Measurements from ENCODE around the gene XKR7.
A peak's percentile ranks its signal among the peaks of the same experiment; 100 is the strongest.

Gene XKR7

GRCh38 chr20:31981784-31982183 is 13.8 kb downstream of the XKR7 start:
- no peak for DNase-seq

- DNase-seq: no peak
Observed at GRCh38 chr20:31984981-31985471, 17.1 kb downstream of the XKR7 start.

- no peak for DNase-seq
Observed at GRCh38 chr20:31987744-31988143, 19.8 kb downstream of the XKR7 start.

- DNase-seq: no peak
Observed at GRCh38 chr20:31988430-31989015, 20.6 kb downstream of the XKR7 start.

GRCh38 chr20:31989030-31989645 is 21.2 kb downstream of the XKR7 start:
- DNase-seq: no peak

GRCh38 chr20:31990641-31991338 is 22.8 kb downstream of the XKR7 start:
- DNase-seq: no peak

GRCh38 chr20:31991339-31991705 is 23.4 kb downstream of the XKR7 start:
- no peak for DNase-seq

- no peak for DNase-seq
Observed at GRCh38 chr20:31992086-31992485, 24.1 kb downstream of the XKR7 start.

- DNase-seq: no peak
Observed at GRCh38 chr20:31996996-31997395, 29.0 kb downstream of the XKR7 start.

- DNase-seq: no peak
Observed at GRCh38 chr20:31998246-31998645, 30.3 kb downstream of the XKR7 start.

- DNase-seq: no peak
Observed at GRCh38 chr20:32003325-32003724, 35.4 kb downstream of the XKR7 start.

GRCh38 chr20:32004963-32005362 is 37.0 kb downstream of the XKR7 start:
- DNase-seq: no peak

GRCh38 chr20:32006053-32006452 is 38.1 kb downstream of the XKR7 start:
- DNase-seq: no peak

- DNase-seq: no peak
Observed at GRCh38 chr20:32006841-32007786, 39.2 kb downstream of the XKR7 start.

GRCh38 chr20:32007787-32008616 is 40.1 kb downstream of the XKR7 start:
- no peak for DNase-seq

- no peak for DNase-seq
Observed at GRCh38 chr20:32009564-32009963, 41.6 kb downstream of the XKR7 start.

GRCh38 chr20:32010101-32010500 is 42.1 kb downstream of the XKR7 start, which contains the start of gene CCM2L:
Gene CCM2L, plus strand, starts transcription at chr20:32010438. Its CDS starts 17 bp downstream, at chr20:32010455.
- no peak for DNase-seq

- DNase-seq: no peak
Observed at GRCh38 chr20:32010666-32011065, 42.7 kb downstream of the XKR7 start.

GRCh38 chr20:32012159-32012688 is 44.3 kb downstream of the XKR7 start:
- DNase-seq: no peak

- no peak for DNase-seq
Observed at GRCh38 chr20:32013326-32013725, 45.4 kb downstream of the XKR7 start.

GRCh38 chr20:32017711-32018251 is 49.8 kb downstream of the XKR7 start:
- DNase-seq: peak; percentile 57

Data from activated T-cell treated with anti-CD3 and anti-CD28 coated beads, Interleukin-2, amount 50 U/mL, for 1 hour (primary cell).